ENCODE measurements around the gene CCNE1. TPM values are rescaled to one million over a fixed set of nuclear protein-coding genes. Genes with fewer than 3 reads are reported as not detected.

Gene CCNE1
- total RNA-seq, 1 experiment from 2014 or later: 40.2 TPM

GRCh38 chr19:29845574-29846176, 33.9 kb downstream of the CCNE1 start:
- peaks cover 21% of the 10 kb centered on the region for H3K27me3 Mint-ChIP-seq (ENCODE audit: low read depth)
- TF ChIP-seq CTCF (conservative IDR thresholded peaks at IDR 0.05): no peak
- H3K4ac ChIP-seq (ENCODE audit: low read depth, low read length): no peak overlapping the region
- no peak overlapping the region for H3K18ac ChIP-seq (ENCODE audit: insufficient read length, low read depth, low read length)
- no peak overlapping the region for H3K27ac ChIP-seq (ENCODE audit: insufficient read length, low read depth, low read length)
- H3T11ph ChIP-seq (ENCODE audit: low read length): no peak overlapping the region
- WGBS (ENCODE audit: extremely low coverage, insufficient read length, low lambda C conversion rate): no CpG with 5 or more reads among the region's 22 CpGs
- peak; percentile 60 for DNase-seq
- H2BK20ac ChIP-seq (ENCODE audit: low read depth, low read length, poor library complexity, severe bottlenecking): no peak overlapping the region
- no peaks in the 10 kb centered on the region for H3K36me3 Mint-ChIP-seq (ENCODE audit: insufficient read depth in 1 of 3, low read depth in 3 of 3)
- no peaks in the 10 kb centered on the region; the same call in 1 of the 2 replicates for H3K27me3 ChIP-seq (ENCODE audit: insufficient read depth, low read length)
- no peaks in the 10 kb centered on the region for H3K79me1 ChIP-seq (ENCODE audit: insufficient read depth, low read depth, low read length, poor library complexity, severe bottlenecking)
- no peaks in the 10 kb centered on the region for H4K20me1 ChIP-seq (ENCODE audit: control insufficient read depth, insufficient read depth, insufficient read length)
- no peak overlapping the region for H2BK120ac ChIP-seq (ENCODE audit: low read depth, low read length, poor library complexity, severe bottlenecking)
- H2BK5ac ChIP-seq (ENCODE audit: insufficient read length, low read length): no peak overlapping the region
- H3K27ac Mint-ChIP-seq: peak overlapping the region; percentile 36 to 91 (median 87); a peak in 5 of 7 replicates
- no peak overlapping the region for H3K23ac ChIP-seq (ENCODE audit: insufficient read length, low read depth, low read length)
- H2BK12ac ChIP-seq (ENCODE audit: insufficient read length, low read depth, low read length): no peak overlapping the region
- no peak overlapping the region for H2AK5ac ChIP-seq (ENCODE audit: insufficient read length, low read length)
- H3K9me3 ChIP-seq (ENCODE audit: control insufficient read depth, low read depth, low read length): no peaks in the 10 kb centered on the region
- no peak overlapping the region for H3K56ac ChIP-seq (ENCODE audit: insufficient read length, low read depth, low read length)
- H3K4me1 ChIP-seq (ENCODE audit: insufficient read depth, low read length): no peaks in the 10 kb centered on the region; the same call in 1 of the 2 replicates
- H3K79me2 ChIP-seq (ENCODE audit: insufficient read depth, low read length): no peaks in the 10 kb centered on the region
- H3K4me1 Mint-ChIP-seq: peaks cover 20 to 21% of the 10 kb centered on the region in 2 experiments
- H2BK15ac ChIP-seq (ENCODE audit: low read depth, low read length): no peak overlapping the region
- H4K8ac ChIP-seq (replicated peaks; ENCODE audit: insufficient read length, low read depth, low read length): no peak overlapping the region
- no peak overlapping the region for H2AFZ ChIP-seq (ENCODE audit: low read length)
- H3K23me2 ChIP-seq (ENCODE audit: insufficient read length, low read depth, low read length, poor library complexity, severe bottlenecking): peaks cover 14% of the 10 kb centered on the region
- H3K14ac ChIP-seq (ENCODE audit: insufficient read depth, low read length): no peak overlapping the region
- H3K4me2 ChIP-seq (ENCODE audit: insufficient read depth, insufficient read length, low read length): peak overlapping the region; percentile 84
- no peak overlapping the region for H4K91ac ChIP-seq (ENCODE audit: insufficient read length, low read depth, low read length)
- peak overlapping the region; percentile 81 to 95 for H3K4me3 Mint-ChIP-seq
- no peaks in the 10 kb centered on the region; a peak in 1 of 5 replicates for H3K9me3 Mint-ChIP-seq
- H3K9ac ChIP-seq (ENCODE audit: extremely low read depth, insufficient read length, low read length): no peak overlapping the region
- H4K5ac ChIP-seq (ENCODE audit: insufficient read length, low read depth, low read length): no peak overlapping the region

Data from H9 (cell line).